Endothelial cell of umbilical vein (primary cell): Measurements from ENCODE around the gene GNAZ. TPM values are rescaled to one million over a fixed set of nuclear protein-coding genes. Genes with fewer than 3 reads are reported as not detected.

Source experiments
- BruUV-seq: library from RNA; stranded (reverse); fragments of 400-500 nt; replicated peaks from 2 replicates; lab custom pipeline; 2021; lab: Mats Ljungman, UMichigan
- CTCF ChIA-PET: fragments of 300-600, 350-600 bp; sonication (Branson Sonifier 250); formaldehyde crosslinking; loops from one replicate; lab custom pipeline; 2021; ENCODE audit warnings: antibody characterized with exemption, inconsistent platforms; lab: Charles Lee
- POLR2A ChIA-PET: fragments of 300-600, 350-600 bp; sonication (Branson Sonifier 250); formaldehyde crosslinking; loops from one replicate; lab custom pipeline; 2021; ENCODE audit warnings: antibody characterized with exemption, inconsistent platforms; lab: Charles Lee
- DNase-seq: peaks from one replicate; pipeline ENCODE4 v3.0.0-alpha.2; 2011; ENCODE audit warnings: low read depth, low spot score
- FAIRE-seq: peaks from 2 replicates; lab custom pipeline; 2011; peaks lifted over from hg19 to GRCh38; lab: Jason Lieb, UNC
- H2AFZ ChIP-seq: 2 replicates; pipeline ENCODE4 v1.6.0; 2012; ENCODE audit warnings: low read depth, low read length, control low read depth, inconsistent platforms
- H3K27ac ChIP-seq: 2 replicates; pipeline ENCODE4 v1.5.1; 2011; ENCODE audit warnings: low read depth, mild to moderate bottlenecking, control low read depth, low read length, moderate library complexity; ENCODE audit not compliant: insufficient read depth
- H3K27me3 ChIP-seq, 2 experiments: 2 replicates each; pipeline versions ENCODE4 v1.6.0 to v1.6.1; 2011; ENCODE audit warnings: low read length in 2 of 2, mixed read lengths in 1 of 2; ENCODE audit not compliant: control insufficient read depth in 2 of 2, insufficient read depth in 2 of 2
- H3K36me3 ChIP-seq, 2 experiments: 2 replicates in 1 of 2; 3 replicates in 1 of 2; pipeline ENCODE4 v1.5.1; 2011; ENCODE audit warnings: low read length in 2 of 2, mild to moderate bottlenecking in 1 of 2, moderate library complexity in 1 of 2; ENCODE audit not compliant: control insufficient read depth in 2 of 2, insufficient read depth in 2 of 2; ENCODE audit errors: extremely low read depth in 1 of 2
- H3K4me1 ChIP-seq: 3 replicates; pipeline ENCODE4 v1.5.1; 2011; ENCODE audit warnings: mild to moderate bottlenecking, low read length; ENCODE audit not compliant: control insufficient read depth, insufficient read depth; ENCODE audit errors: extremely low read depth
- H3K4me2 ChIP-seq: 2 replicates; pipeline ENCODE4 v1.6.1; 2011; ENCODE audit warnings: low read length, control low read depth, mixed read lengths; ENCODE audit not compliant: insufficient read depth
- H3K4me3 ChIP-seq, 3 experiments: fragments of 200-600 bp in 1 of 3; sonication (generic), shearing (Covaris generic) in 1 of 3; replicated peaks in 1 of 3; 2 replicates each; pipeline ENCODE4 v1.5.1; 2011 to 2016; ENCODE audit warnings: control low read depth in 3 of 3, low read length in 3 of 3, mild to moderate bottlenecking in 2 of 3, inconsistent platforms in 1 of 3, low read depth in 1 of 3, moderate library complexity in 1 of 3; ENCODE audit not compliant: insufficient read depth in 1 of 3
- H3K79me2 ChIP-seq: 2 replicates; pipeline ENCODE4 v1.6.0; 2012; ENCODE audit warnings: low read length, inconsistent platforms; ENCODE audit not compliant: control insufficient read depth, insufficient read depth
- H3K9ac ChIP-seq: replicated peaks from 2 replicates; pipeline ENCODE3; 2011; ENCODE audit warnings: low read length, control low read depth; ENCODE audit not compliant: insufficient read depth; ENCODE audit errors: extremely low read depth
- H3K9me1 ChIP-seq: replicated peaks from 3 replicates; pipeline ENCODE4 v1.6.0; 2011; ENCODE audit warnings: mild to moderate bottlenecking, low read length; ENCODE audit not compliant: control insufficient read depth, insufficient read depth; ENCODE audit errors: extremely low read depth
- H3K9me3 ChIP-seq: replicated peaks from 2 replicates; pipeline ENCODE4 v1.5.1; 2012; ENCODE audit warnings: low read length, inconsistent platforms; ENCODE audit not compliant: control insufficient read depth, insufficient read depth
- H4K20me1 ChIP-seq: replicated peaks from 2 replicates; pipeline ENCODE3; 2011; ENCODE audit warnings: mild to moderate bottlenecking, low read length; ENCODE audit not compliant: control insufficient read depth, insufficient read depth; ENCODE audit errors: extremely low read depth
- CTCF ChIP-seq, 2 donors: IDR thresholded peaks; 1 replicate in 1 of 2; 2 replicates in 1 of 2; pipeline ENCODE4 v1.5.1; 2011; ENCODE audit warnings: low read length in 2 of 2, mild to moderate bottlenecking in 2 of 2, moderate library complexity in 2 of 2, control low read depth in 1 of 2, inconsistent platforms in 1 of 2, low read depth in 1 of 2; ENCODE audit not compliant: insufficient read depth in 1 of 2; ENCODE audit errors: extremely low read depth in 1 of 2
- EZH2 ChIP-seq: IDR thresholded peaks from 2 replicates; pipeline ENCODE4 v1.6.1; 2012; ENCODE audit warnings: borderline replicate concordance, low read depth, mild to moderate bottlenecking, moderate library complexity, low read length, inconsistent platforms; ENCODE audit not compliant: severe bottlenecking
- FOS ChIP-seq: IDR thresholded peaks from 2 replicates; pipeline ENCODE4 v1.6.1; 2011; ENCODE audit warnings: mild to moderate bottlenecking, low read length, moderate library complexity, borderline replicate concordance; ENCODE audit not compliant: insufficient read depth
- GATA2 ChIP-seq: IDR thresholded peaks from 2 replicates; pipeline ENCODE4 v1.7.0; 2011; ENCODE audit warnings: low read depth, mild to moderate bottlenecking, moderate library complexity, mixed read lengths, low read length; ENCODE audit not compliant: insufficient read length, insufficient read depth
- JUN ChIP-seq: IDR thresholded peaks from 2 replicates; pipeline ENCODE4 v1.6.1; 2011; ENCODE audit warnings: borderline replicate concordance, low read depth; ENCODE audit not compliant: insufficient read length, insufficient read depth
- MAX ChIP-seq: IDR thresholded peaks from 2 replicates; pipeline ENCODE4 v1.6.1; 2011; ENCODE audit not compliant: insufficient read depth, insufficient read length
- MYC ChIP-seq: IDR thresholded peaks from one replicate; pipeline ENCODE4 v1.6.1; 2011; ENCODE audit warnings: mild to moderate bottlenecking, low read depth, low read length
- POLR2A ChIP-seq: IDR thresholded peaks from 2 replicates; pipeline ENCODE4 v1.6.1; 2012; ENCODE audit warnings: low read depth, mild to moderate bottlenecking, control low read depth, low read length
- POLR2AphosphoS5 ChIP-seq: IDR thresholded peaks from 2 replicates; pipeline ENCODE4 v1.6.1; 2012; ENCODE audit warnings: low read depth, mild to moderate bottlenecking, control low read depth, low read length, moderate library complexity; ENCODE audit not compliant: insufficient read depth
- dilution Hi-C: fragments of 300-500 bp; cut with MboI; formaldehyde crosslinking; loops from one replicate; pipeline ENCODE4 v1.15.0; 2019; ENCODE audit warnings: low sequenced_read_pairs; ENCODE audit not compliant: extremely low pct_ligation_motif_present
- intact Hi-C: fragments of 100-400 bp; cut with micrococcal nuclease; formaldehyde crosslinking; loops from one replicate; pipeline ENCODE4 v1.10.0; 2022
- polyA plus RNA-seq, 4 experiments: library from polyadenylated mRNA; depleted of rRNA in 3 of 4; stranded (reverse) in 3 of 4; unstranded in 1 of 4; fragments of >200 nt; gene quantifications; 2 replicates each; pipeline versions ENCODE4 v1.2.1 to v1.2.3, GENCODE V29; 2011 to 2012; ENCODE audit warnings: missing spikeins in 1 of 4
- total RNA-seq: library from RNA; stranded (reverse); gene quantifications from 2 replicates; pipeline ENCODE4 v1.2.3, GENCODE V29; 2021

Gene GNAZ
- total and polyA plus RNA-seq, 2 donors (not counting 3 experiments of a cell fraction or from before 2014, with no cell fraction given): 0.44 to 0.86 TPM

GRCh38 chr22:23066200-23067022, 3.9 kb upstream of the GNAZ start:
- dilution Hi-C loops: no loop called here

More at GRCh38 chr22:23066200-23067022, 3.9 kb upstream of the GNAZ start:
- Histone ChIP-seq H3K9me3 (no peaks in the 10 kb centered on the region), H3K27ac (no peak overlapping the region), H3K36me3 (no peaks in the 10 kb centered on the region), H3K27me3 (peaks cover 0 to 3% of the 10 kb centered on the region in 2 experiments), H4K20me1 (no peaks in the 10 kb centered on the region), H3K4me3 (no peak overlapping the region), H3K4me2 (no peak overlapping the region), H3K9ac (no peak overlapping the region), H3K79me2 (no peaks in the 10 kb centered on the region), H3K9me1 (no peaks in the 10 kb centered on the region), H2AFZ (no peak overlapping the region), H3K4me1 (peaks cover 6% of the 10 kb centered on the region)
- POLR2A ChIA-PET: interaction anchor here (0.6 kb wide), 1 partner anchor 34 kb away, joined by 3 read pairs; no protein-coding TSS in a partner anchor
- intact Hi-C loops: no loop called here
- no peak for DNase-seq
- FAIRE-seq: no peak
- no peak for TF ChIP-seq FOS
- TF ChIP-seq JUN: no peak
- no peak for TF ChIP-seq POLR2A
- TF ChIP-seq CTCF (IDR thresholded peaks at IDR 0.05; ENCODE audit: extremely low read depth in 1 of 2, insufficient read depth in 1 of 2, low read depth in 1 of 2, low read length in 2 of 2): no peak
- no peak for TF ChIP-seq POLR2AphosphoS5
- TF ChIP-seq MYC: no peak
- TF ChIP-seq MAX: no peak
- no peak for TF ChIP-seq EZH2
- TF ChIP-seq GATA2: no peak
- CTCF ChIA-PET: no interaction called here
- no TSS peak for BruUV-seq
